OCI-LY3 (cell line): ENCODE measurements around the gene NECAP2.
"Not testable (repeated sequence)": the region's sequence is repeated elsewhere in the genome, so short reads cannot be mapped to it uniquely, and the experiment has no call there.

Experiments
- H2AFZ ChIP-seq: fragments of 200-600, 300-600 bp; shearing (Covaris generic); 2 replicates; pipeline ENCODE4 v1.6.0; 2014; ENCODE audit warnings: antibody characterized with exemption, low read depth, low read length
- H3K27ac ChIP-seq: fragments of 200-600, 300-600 bp; sonication (generic); 2 replicates; pipeline ENCODE4 v1.5.1; 2014; ENCODE audit warnings: mild to moderate bottlenecking, low read length, moderate library complexity, mixed read lengths
- H3K27me3 ChIP-seq: fragments of 200-600, 300-600 bp; sonication (generic); 2 replicates; pipeline ENCODE4 v1.6.1; 2014; ENCODE audit warnings: low read depth, low read length, mixed read lengths
- H3K36me3 ChIP-seq: fragments of 200-600, 300-600 bp; sonication (generic); replicated peaks from 2 replicates; pipeline ENCODE3; 2014; ENCODE audit warnings: low read depth, low read length, mixed read lengths
- H3K4me1 ChIP-seq: fragments of 300-600, 200-600 bp; sonication (generic); 2 replicates; pipeline ENCODE4 v1.6.1; 2014; ENCODE audit warnings: low read length, mixed read lengths
- H3K4me2 ChIP-seq: fragments of 200-600, 300-600 bp; sonication (generic); 2 replicates; pipeline ENCODE4 v1.6.1; 2014; ENCODE audit warnings: low read length, mixed read lengths
- H3K4me3 ChIP-seq: fragments of 300-600, 200-600 bp; sonication (generic); 2 replicates; pipeline ENCODE4 v1.5.1; 2014; ENCODE audit warnings: antibody characterized with exemption, mild to moderate bottlenecking, low read length, moderate library complexity
- H3K79me2 ChIP-seq: fragments of 300-600, 200-600 bp; shearing (Covaris generic); 2 replicates; pipeline ENCODE4 v1.6.1; 2014; ENCODE audit warnings: mild to moderate bottlenecking, low read length, mixed read lengths
- H3K9ac ChIP-seq: fragments of 300-600, 200-600 bp; shearing (Covaris generic); 2 replicates; pipeline ENCODE4 v1.6.0; 2014; ENCODE audit warnings: mild to moderate bottlenecking, low read length, moderate library complexity
- H3K9me3 ChIP-seq: fragments of 200-600, 300-600 bp; shearing (Covaris generic); 2 replicates; pipeline ENCODE4 v1.6.1; 2014; ENCODE audit warnings: low read length, mixed read lengths; ENCODE audit not compliant: insufficient read depth
- H4K20me1 ChIP-seq: fragments of 200-600, 300-600 bp; sonication (generic); 2 replicates; pipeline ENCODE4 v1.6.1; 2016; ENCODE audit warnings: low read length, mixed read lengths; ENCODE audit not compliant: insufficient read depth
- EZH2phosphoT487 ChIP-seq: fragments of 200-600 bp; shearing (Covaris generic); IDR thresholded peaks from 2 replicates; pipeline ENCODE4 v1.6.1; 2018; ENCODE audit warnings: antibody characterized with exemption, mixed run types, low read depth
- TF ChIP-seq, protein P1 (sequence below): fragments of 200-600, 300-600 bp; sonication (generic); IDR thresholded peaks from 2 replicates; pipeline ENCODE4 v1.5.1; 2014; ENCODE audit warnings: antibody characterized with exemption, low read length, low read depth

Gene NECAP2

DNA sequence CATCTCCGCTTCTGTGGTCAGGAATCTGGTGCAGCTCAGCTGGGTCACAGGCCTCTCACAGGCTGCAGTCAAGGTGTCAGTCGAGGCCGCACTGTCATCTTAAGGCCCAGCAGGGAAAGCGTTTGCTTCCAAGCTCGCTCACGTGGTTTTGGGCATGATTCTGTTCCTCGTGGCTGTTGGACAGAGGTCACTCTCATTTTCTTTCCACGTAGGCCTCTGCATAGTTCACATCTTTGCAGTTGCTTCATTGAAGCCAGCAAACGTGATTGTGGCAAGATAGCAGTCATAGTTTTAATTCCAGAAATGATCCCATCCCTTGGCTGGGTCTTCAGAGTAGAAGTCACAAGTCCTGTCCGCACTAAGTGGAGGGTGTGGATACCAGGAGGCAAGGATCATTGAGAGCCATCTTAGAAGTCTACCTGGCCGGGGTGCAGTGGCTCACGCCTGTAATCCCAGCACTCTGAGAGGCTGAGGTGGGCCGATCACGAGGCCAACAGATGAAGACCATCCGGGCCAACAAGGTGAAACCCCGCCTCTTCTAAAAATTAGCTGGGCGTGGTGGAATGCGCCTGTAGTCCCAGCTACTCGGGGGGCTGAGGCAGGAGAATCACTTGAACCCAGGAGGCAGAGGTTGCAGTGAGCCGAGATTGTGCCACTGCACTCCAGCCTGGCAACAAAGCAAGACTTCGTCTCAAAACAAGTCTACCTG, 24.5 kb downstream of the NECAP2 start:
- Histone ChIP-seq H3K36me3 (peaks cover 14% of the 10 kb centered on the region), H3K9me3 (no peaks in the 10 kb centered on the region), H4K20me1 (no peaks in the 10 kb centered on the region), H3K27ac (no peak overlapping the region), H3K27me3 (no peaks in the 10 kb centered on the region), H3K4me2 (no peak overlapping the region), H3K4me1 (no peaks in the 10 kb centered on the region), H3K4me3 (no peak overlapping the region), H3K9ac (no peak overlapping the region), H2AFZ (no peak overlapping the region), H3K79me2 (no peaks in the 10 kb centered on the region)
- TF ChIP-seq EZH2phosphoT487, result no peak
- TF ChIP-seq, protein P1, sequence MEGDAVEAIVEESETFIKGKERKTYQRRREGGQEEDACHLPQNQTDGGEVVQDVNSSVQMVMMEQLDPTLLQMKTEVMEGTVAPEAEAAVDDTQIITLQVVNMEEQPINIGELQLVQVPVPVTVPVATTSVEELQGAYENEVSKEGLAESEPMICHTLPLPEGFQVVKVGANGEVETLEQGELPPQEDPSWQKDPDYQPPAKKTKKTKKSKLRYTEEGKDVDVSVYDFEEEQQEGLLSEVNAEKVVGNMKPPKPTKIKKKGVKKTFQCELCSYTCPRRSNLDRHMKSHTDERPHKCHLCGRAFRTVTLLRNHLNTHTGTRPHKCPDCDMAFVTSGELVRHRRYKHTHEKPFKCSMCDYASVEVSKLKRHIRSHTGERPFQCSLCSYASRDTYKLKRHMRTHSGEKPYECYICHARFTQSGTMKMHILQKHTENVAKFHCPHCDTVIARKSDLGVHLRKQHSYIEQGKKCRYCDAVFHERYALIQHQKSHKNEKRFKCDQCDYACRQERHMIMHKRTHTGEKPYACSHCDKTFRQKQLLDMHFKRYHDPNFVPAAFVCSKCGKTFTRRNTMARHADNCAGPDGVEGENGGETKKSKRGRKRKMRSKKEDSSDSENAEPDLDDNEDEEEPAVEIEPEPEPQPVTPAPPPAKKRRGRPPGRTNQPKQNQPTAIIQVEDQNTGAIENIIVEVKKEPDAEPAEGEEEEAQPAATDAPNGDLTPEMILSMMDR, result no peak

DNA sequence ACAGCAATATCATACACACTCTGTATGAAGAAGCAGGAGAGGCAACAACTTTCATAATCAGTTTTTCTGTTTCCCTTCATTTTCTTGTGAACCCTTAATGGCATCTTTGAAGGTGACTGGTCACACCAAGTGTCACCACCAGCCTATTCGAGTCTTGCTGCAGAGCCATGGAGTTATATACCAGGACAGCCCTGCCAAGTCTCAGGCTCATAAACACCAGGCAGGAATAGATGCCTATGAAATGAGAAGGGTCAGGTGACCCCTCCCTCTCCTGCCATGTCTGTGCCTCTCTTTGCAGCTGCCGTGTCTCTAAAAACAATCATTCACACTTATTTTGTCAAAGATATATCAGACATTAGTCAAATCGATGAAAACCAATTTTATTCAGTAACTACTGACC, 28.0 kb downstream of the NECAP2 start:
- Histone ChIP-seq H3K79me2 (no peaks in the 10 kb centered on the region), H3K4me1 (peaks cover 3% of the 10 kb centered on the region; the same call in 1 of the 2 replicates), H3K9ac (no peak overlapping the region), H3K27ac (no peak overlapping the region), H3K9me3 (no peaks in the 10 kb centered on the region), H4K20me1 (no peaks in the 10 kb centered on the region), H3K27me3 (no peaks in the 10 kb centered on the region), H3K4me2 (no peak overlapping the region), H2AFZ (no peak overlapping the region), H3K36me3 (peaks cover 4% of the 10 kb centered on the region), H3K4me3 (no peak overlapping the region)
- TF ChIP-seq, protein P1, result no peak
- no peak for TF ChIP-seq EZH2phosphoT487

DNA sequence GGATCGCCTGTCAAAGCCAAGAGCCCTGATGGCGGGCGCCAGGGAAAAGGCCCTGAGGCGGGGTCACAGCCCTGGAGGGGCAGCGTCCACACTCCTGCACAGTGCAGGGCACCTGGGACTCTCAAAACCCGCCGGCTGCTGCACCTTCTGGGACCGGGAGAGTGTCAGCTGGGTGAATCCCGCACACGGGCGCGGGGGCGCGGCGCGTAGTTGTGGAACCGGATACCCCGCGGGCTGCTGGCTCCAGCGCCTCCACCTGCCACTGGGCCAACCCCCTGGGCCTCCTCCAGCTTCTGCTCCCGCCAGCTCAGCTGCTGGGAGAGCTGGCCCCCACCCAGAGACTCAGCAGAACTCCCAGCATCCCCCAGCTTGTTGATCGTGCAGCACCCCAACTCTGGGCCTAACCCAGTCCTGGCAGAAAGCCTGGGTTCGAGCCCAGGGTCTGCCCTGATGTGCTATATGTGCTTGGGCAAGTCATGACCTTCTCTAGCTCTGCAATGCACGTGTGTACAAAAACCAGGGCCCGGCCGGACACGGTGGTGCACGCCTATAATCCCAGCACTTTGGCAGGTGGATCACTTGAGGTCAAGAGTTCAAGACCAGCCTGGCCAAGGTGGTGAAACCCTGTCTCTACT, 33.8 kb downstream of the NECAP2 start:
- H3K36me3 ChIP-seq, result no peaks in the 10 kb centered on the region
- no peaks in the 10 kb centered on the region for H4K20me1 ChIP-seq
- H3K4me1 ChIP-seq, result peaks cover 3% of the 10 kb centered on the region; the same call in 1 of the 2 replicates
- no peaks in the 10 kb centered on the region for H3K9me3 ChIP-seq
- H3K79me2 ChIP-seq, result no peaks in the 10 kb centered on the region
- TF ChIP-seq EZH2phosphoT487, result no peak
- TF ChIP-seq, protein P1, result no peak
- H3K27ac ChIP-seq, result no peak overlapping the region
- no peak overlapping the region for H3K9ac ChIP-seq
- H3K4me3 ChIP-seq, result no peak overlapping the region
- no peaks in the 10 kb centered on the region for H3K27me3 ChIP-seq
- no peak overlapping the region for H2AFZ ChIP-seq
- no peak overlapping the region for H3K4me2 ChIP-seq

DNA sequence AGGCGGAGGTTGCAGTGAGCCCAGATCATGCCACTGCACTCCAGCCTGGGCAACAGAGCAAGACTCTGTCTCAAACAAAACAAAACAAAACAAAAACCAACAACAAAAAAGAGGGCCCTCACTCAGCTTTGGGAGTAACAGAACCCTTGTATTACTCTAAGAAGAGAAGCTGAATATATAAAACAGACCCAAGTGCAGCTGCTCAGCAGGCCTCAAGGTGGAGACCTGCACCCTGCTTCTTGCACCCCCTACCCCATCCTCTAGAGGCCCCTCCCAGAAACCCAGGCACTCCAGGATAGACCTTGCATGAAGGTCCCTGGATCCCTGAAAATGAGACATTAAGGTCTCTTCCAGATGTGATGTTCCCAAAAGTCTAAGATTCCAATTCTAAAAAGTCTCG, 34.4 kb downstream of the NECAP2 start:
- H3K79me2 ChIP-seq, H3K27ac ChIP-seq, H3K4me3 ChIP-seq, H3K27me3 ChIP-seq, H3K9ac ChIP-seq, H4K20me1 ChIP-seq, H3K4me1 ChIP-seq, H2AFZ ChIP-seq, H3K9me3 ChIP-seq, H3K36me3 ChIP-seq, H3K4me2 ChIP-seq: not testable (repeated sequence)

DNA sequence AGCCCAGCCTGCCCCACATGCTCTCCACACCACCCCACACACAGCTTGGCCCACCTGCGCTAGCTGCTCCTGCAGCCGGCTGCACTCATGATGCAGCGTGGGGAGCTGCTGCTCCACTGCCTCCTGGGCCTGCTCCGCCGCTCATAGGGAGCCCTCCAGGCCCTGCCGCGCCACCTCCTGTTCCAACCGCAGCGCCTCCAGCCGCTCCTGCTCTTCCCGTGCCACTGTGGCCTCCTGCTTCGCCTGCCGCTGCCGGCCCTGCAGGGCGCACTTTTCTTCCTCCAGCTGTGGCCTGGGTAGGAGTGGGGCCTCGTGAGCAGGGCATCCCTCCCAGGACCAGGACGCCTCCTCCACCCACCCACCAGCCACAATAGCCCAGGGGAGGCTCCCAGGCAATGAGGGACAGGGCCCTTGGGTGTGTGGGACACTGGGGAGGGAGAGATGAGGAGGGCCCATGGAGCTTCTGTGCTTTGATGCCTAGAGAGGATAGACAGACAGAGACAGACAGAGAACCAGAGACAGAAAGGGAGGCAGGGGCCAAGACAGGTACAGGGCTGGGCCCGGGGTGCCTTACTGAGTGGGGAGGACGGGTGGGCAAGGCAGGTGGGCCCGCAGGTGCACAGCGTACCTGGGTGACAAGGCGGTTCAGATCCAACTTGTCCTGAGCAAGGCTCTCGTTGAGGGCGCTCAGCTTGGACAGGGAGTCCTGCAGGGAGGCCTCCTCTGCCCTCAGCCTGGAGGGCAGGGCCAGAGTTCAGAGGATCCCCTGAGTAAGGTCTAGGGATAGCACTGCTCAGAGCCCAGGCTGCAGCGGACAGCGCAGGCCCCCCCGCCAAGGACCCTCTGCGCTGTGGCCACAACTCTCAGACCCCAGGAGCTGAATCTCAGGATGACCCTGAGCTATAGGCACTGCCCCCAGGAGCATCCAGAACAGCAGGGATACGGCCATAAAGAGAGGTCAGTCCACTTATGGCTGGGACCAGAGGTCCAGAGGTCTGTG, 35.5 kb downstream of the NECAP2 start:
- not testable (repeated sequence) for H3K9me3 ChIP-seq, H2AFZ ChIP-seq, H3K27ac ChIP-seq, H3K36me3 ChIP-seq, H3K4me1 ChIP-seq, H4K20me1 ChIP-seq, H3K4me3 ChIP-seq, H3K9ac ChIP-seq, H3K27me3 ChIP-seq, H3K79me2 ChIP-seq, H3K4me2 ChIP-seq
